ENCODE results near the gene KCTD1. TPM values are rescaled to one million over a fixed set of nuclear protein-coding genes. Genes with fewer than 3 reads are reported as not detected.

The KCTD1 gene
- total and polyA plus RNA-seq, 10 of the 15 experiments (the other 5 are each of a cell fraction or from before 2014, with no cell fraction given), result 1.5 to 13.4 (median 5.5) TPM

- ATAC-seq (no peak), FAIRE-seq (no peak), DNase-seq (ENCODE audit: low read depth, low spot score) (no peak)
- no TSS peak for BruUV-seq (replicated peaks)
- TF ChIP-seq CBX5 (IDR thresholded peaks at IDR 0.05; ENCODE audit: low read depth) (no peak), LARP7 (IDR thresholded peaks at IDR 0.05) (no peak), RB1 (IDR thresholded peaks at IDR 0.05; ENCODE audit: borderline replicate concordance) (no peak), POLR2AphosphoS2 (IDR thresholded peaks at IDR 0.05; ENCODE audit: low read depth, low read length) (no peak), RBBP5 (conservative IDR thresholded peaks at IDR 0.05) (no peak), IRF5 (IDR thresholded peaks at IDR 0.05; ENCODE audit: borderline replicate concordance) (no peak), BHLHE40 (IDR thresholded peaks at IDR 0.05; ENCODE audit: borderline replicate concordance in 1 of 2, low read depth in 2 of 2, low read length in 1 of 2) (no peak), TBL1XR1 (IDR thresholded peaks at IDR 0.05; ENCODE audit: low read depth, low read length) (no peak), JUNB (IDR thresholded peaks at IDR 0.05) (no peak), WRNIP1 (IDR thresholded peaks at IDR 0.05; ENCODE audit: borderline replicate concordance, low read depth, low read length) (no peak), CEBPB (IDR thresholded peaks at IDR 0.05; ENCODE audit: borderline replicate concordance in 1 of 2, low read depth in 2 of 2, low read length in 2 of 2) (no peak), HCFC1 (IDR thresholded peaks at IDR 0.05; ENCODE audit: low read length) (no peak), KAT2A (conservative IDR thresholded peaks at IDR 0.05; ENCODE audit: control insufficient read depth, low read depth, low read length) (no peak), TCF12 (IDR thresholded peaks at IDR 0.05; ENCODE audit: low read depth, low read length) (no peak), CBX3 (IDR thresholded peaks at IDR 0.05; ENCODE audit: borderline replicate concordance, low read depth) (no peak)
- TF ChIP-seq, protein P1, sequence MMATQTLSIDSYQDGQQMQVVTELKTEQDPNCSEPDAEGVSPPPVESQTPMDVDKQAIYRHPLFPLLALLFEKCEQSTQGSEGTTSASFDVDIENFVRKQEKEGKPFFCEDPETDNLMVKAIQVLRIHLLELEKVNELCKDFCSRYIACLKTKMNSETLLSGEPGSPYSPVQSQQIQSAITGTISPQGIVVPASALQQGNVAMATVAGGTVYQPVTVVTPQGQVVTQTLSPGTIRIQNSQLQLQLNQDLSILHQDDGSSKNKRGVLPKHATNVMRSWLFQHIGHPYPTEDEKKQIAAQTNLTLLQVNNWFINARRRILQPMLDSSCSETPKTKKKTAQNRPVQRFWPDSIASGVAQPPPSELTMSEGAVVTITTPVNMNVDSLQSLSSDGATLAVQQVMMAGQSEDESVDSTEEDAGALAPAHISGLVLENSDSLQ (IDR thresholded peaks at IDR 0.05), result no peak
- Histone ChIP-seq H3K9ac (ENCODE audit: control insufficient read depth, insufficient read depth, low read length) (no peak overlapping the region), H3K36me3 (ENCODE audit: control insufficient read depth in 2 of 2, insufficient read depth in 2 of 2, low read length in 1 of 2) (no peaks in the 10 kb centered on the region), H2AFZ (ENCODE audit: control insufficient read depth, low read depth, low read length) (no peak overlapping the region), H3K27me3 (replicated peaks in 1 of 2; ENCODE audit: control insufficient read depth in 2 of 2, insufficient read depth in 2 of 2, low read length in 1 of 2) (no peaks in the 10 kb centered on the region), H3K4me1 (ENCODE audit: control insufficient read depth, insufficient read depth, low read length) (peaks cover 18% of the 10 kb centered on the region), H4K20me1 (ENCODE audit: control insufficient read depth, insufficient read depth) (no peaks in the 10 kb centered on the region), H3K79me2 (ENCODE audit: control insufficient read depth, insufficient read depth, low read length) (no peaks in the 10 kb centered on the region), H3K9me3 (replicated peaks; ENCODE audit: control insufficient read depth, insufficient read depth, low read length) (no peaks in the 10 kb centered on the region), H3K4me2 (ENCODE audit: control insufficient read depth, insufficient read depth) (no peak overlapping the region), H3K4me3 (no peak overlapping the region), H3K27ac (ENCODE audit: control insufficient read depth, insufficient read depth) (no peak overlapping the region)
- ChIA-PET POLR2A (no interaction called here), SMC1A (ENCODE audit: uncharacterized antibody, unreplicated experiment) (interaction anchor here (1.2 kb wide), 1 partner anchor 13 kb away, joined by 3 read pairs; no protein-coding TSS in a partner anchor), RAD21 (ENCODE audit: unreplicated experiment) (no interaction called here), CTCF (interaction anchor here (0.8 to 1.2 kb wide), 4 partner anchors 13 to 89 kb away, joined by 3 read pairs; no protein-coding TSS in a partner anchor)
- WGBS (ENCODE audit: insufficient coverage, insufficient replicate concordance, low lambda C conversion rate, missing lambda C conversion rate), result 96% methylated on average over 4 of the region's 4 CpGs
- intact Hi-C loops (cut with micrococcal nuclease; ENCODE audit: unreplicated experiment) (loop anchor here (5.0 kb wide), 1 partner anchor 69 kb away; no protein-coding TSS in a partner anchor), in situ Hi-C loops (cut with MboI) (no loop called here)
Observed at GRCh38 chr18:26473672-26474071, 74.7 kb downstream of the KCTD1 start.
